Adrenal gland (tissue), 12 donors: Measurements from ENCODE around the gene MCMBP. TPM values are rescaled to one million over a fixed set of nuclear protein-coding genes. Genes with fewer than 3 reads are reported as not detected.
"Not testable (repeated sequence)": the region's sequence is repeated elsewhere in the genome, so short reads cannot be mapped to it uniquely, and the experiment has no call there.

Experiments used
- DNase-seq, 7 donors: peaks; one replicate each; pipeline ENCODE4 v3.0.0-alpha.2; 2019 to 2020
- H3K27ac ChIP-seq, 5 donors: fragments of 200-600 bp; sonication (generic) in 4 of 5; 1 replicate in 3 of 5; 2 replicates in 2 of 5; pipeline versions ENCODE4 v1.5.1 to v1.8.0; 2016 to 2020; ENCODE audit warnings: mild to moderate bottlenecking in 1 of 5
- H3K27me3 ChIP-seq: fragments of 200-600 bp; 2 replicates; pipeline ENCODE4 v1.8.0; 2021
- H3K36me3 ChIP-seq, 2 donors: fragments of 200-600 bp; replicated peaks in 1 of 2; 1 replicate in 1 of 2; 2 replicates in 1 of 2; pipeline versions ENCODE4 v1.5.1 to v1.8.0; 2018 to 2022
- H3K4me1 ChIP-seq, 2 donors: fragments of 200-600 bp; replicated peaks in 1 of 2; 1 replicate in 1 of 2; 2 replicates in 1 of 2; pipeline versions ENCODE4 v1.5.1 to v1.8.0; 2018 to 2021
- H3K4me3 ChIP-seq, 4 donors: fragments of 200-600 bp; sonication (generic) in 3 of 4; one replicate each; pipeline ENCODE4 v1.5.1; 2016 to 2018
- H3K9me3 ChIP-seq, 3 donors: fragments of 200-600 bp; sonication (generic) in 1 of 3; replicated peaks in 1 of 3; 1 replicate in 2 of 3; 2 replicates in 1 of 3; pipeline versions ENCODE4 v1.5.1 to v1.8.0; 2016 to 2021
- CTCF ChIP-seq, 6 experiments: fragments of 450-650 bp in 4 of 6; fragments of 200-600 bp in 2 of 6; sonication (generic) in 1 of 6; IDR thresholded peaks; 1 replicate in 5 of 6; 2 replicates in 1 of 6; pipeline versions ENCODE4 v1.5.1 to v1.8.0; 2016 to 2021; ENCODE audit warnings: antibody characterized with exemption in 6 of 6, mild to moderate bottlenecking in 2 of 6, moderate library complexity in 1 of 6
- POLR2A ChIP-seq, 2 donors: fragments of 450-650 bp; IDR thresholded peaks; one replicate each; pipeline ENCODE4 v1.6.1; 2017; ENCODE audit warnings: antibody characterized with exemption in 2 of 2, mild to moderate bottlenecking in 2 of 2, moderate library complexity in 1 of 2
- WGBS, 4 donors: extraction: QIAGEN DNeasy Blood & Tissue Kit in 2 of 4; methylation state at CpG; one replicate each; pipeline versions ENCODE4 v1.1.5 to v1.1.7; 2013 to 2017; 5-methylcytosine and 5-hydroxymethylcytosine counted together
- intact Hi-C, 2 donors: fragments of 100-400 bp; cut with DNase I; formaldehyde crosslinking; loops; one replicate each; pipeline versions ENCODE4 v1.14.1 to v1.15.0; 2022 to 2023
- polyA plus RNA-seq, 3 donors: library from polyadenylated mRNA; stranded (reverse); fragments of 200-250 nt in 2 of 3; fragments of 350-450 nt in 1 of 3; fragmentation: Illumina TruSeq in 1 of 3; extraction: RNeasy Lipid Tissue Mini Kit (QIAGEN cat#74804) in 1 of 3; gene quantifications; one replicate each; pipeline ENCODE4 v1.2.3, GENCODE V29; 2013 to 2014
- total RNA-seq, 9 donors: library from RNA; depleted of rRNA in 4 of 9; stranded (reverse); fragments of >200 nt in 4 of 9; fragments of 120-200 nt in 1 of 9; fragmentation: NEBNext Ultra II Directional in 1 of 9; extraction: Animal tissue kit (Norgen Biotek cat#: 25700) in 1 of 9; gene quantifications; one replicate each; pipeline versions ENCODE4 v1.1.0 to v1.2.4, GENCODE V29; 2013 to 2023
- donor health status: healthy with polysubstance abuse.
- donor health status: Bipolar disorder and iron deficiency.
- donor health status: DM: yes; HTN: yes; CAD: no.
- donor health status: DM: no; HTN: no; CAD: no.
- donor health status: DM: no; HTN: no; CAD: no.
- donor health status: DM: yes; HTN: yes; CAD: no.

Gene MCMBP
- total and polyA plus RNA-seq, 12 donors: 11.1 to 44.3 (median 34.4) TPM

- intact Hi-C loops: no loop called here
- no peak for DNase-seq
- no peaks in the 10 kb centered on the region for H3K9me3 ChIP-seq
- WGBS, 4 donors: 95 to 99% (median 97%) methylated on average over 2 of the region's 2 CpGs
- H3K27ac ChIP-seq: no peak overlapping the region
- H3K4me3 ChIP-seq: no peak overlapping the region
- TF ChIP-seq CTCF (IDR thresholded peaks at IDR 0.05) (no peak), POLR2A (IDR thresholded peaks at IDR 0.05) (no peak)
- H3K4me1 ChIP-seq: no peaks in the 10 kb centered on the region
- no peaks in the 10 kb centered on the region for H3K36me3 ChIP-seq
- no peaks in the 10 kb centered on the region for H3K27me3 ChIP-seq
These were observed 71.5 kb downstream of the MCMBP start for GRCh38 chr10:119801176-119801575.

GRCh38 chr10:119796039-119796438, 76.6 kb downstream of the MCMBP start:
- Histone ChIP-seq H3K27me3 (no peaks in the 10 kb centered on the region), H3K4me3 (no peak overlapping the region), H3K4me1 (no peaks in the 10 kb centered on the region), H3K27ac (no peak overlapping the region), H3K36me3 (no peaks in the 10 kb centered on the region), H3K9me3 (no peaks in the 10 kb centered on the region)
- intact Hi-C loops: no loop called here
- WGBS, 4 donors: 94 to 98% (median 96%) methylated on average over 4 to 6 of the region's 6 CpGs
- DNase-seq: no peak
- no peak for TF ChIP-seq CTCF (IDR thresholded peaks at IDR 0.05)
- TF ChIP-seq POLR2A (IDR thresholded peaks at IDR 0.05): no peak

GRCh38 chr10:119795101-119795500, 77.5 kb downstream of the MCMBP start:
- WGBS, 4 donors: 94 to 98% (median 97%) methylated on average over 5 to 29 of the region's 32 CpGs
- H3K36me3 ChIP-seq, H3K4me1 ChIP-seq, H3K9me3 ChIP-seq, H3K4me3 ChIP-seq, DNase-seq, H3K27ac ChIP-seq, intact Hi-C loops, H3K27me3 ChIP-seq: not testable (repeated sequence)

GRCh38 chr10:119786117-119786769, 86.4 kb downstream of the MCMBP start:
- TF ChIP-seq POLR2A (IDR thresholded peaks at IDR 0.05) (no peak), CTCF (IDR thresholded peaks at IDR 0.05) (no peak)
- 71 to 79% (median 77%) methylated on average over 5 of the region's 5 CpGs for WGBS, 4 donors
- DNase-seq: peak in 1 of 7 donors; percentile 16
- Histone ChIP-seq H3K36me3 (no peaks in the 10 kb centered on the region), H3K9me3 (no peaks in the 10 kb centered on the region), H3K27ac (no peak overlapping the region), H3K4me3 (no peak overlapping the region), H3K4me1 (no peaks in the 10 kb centered on the region), H3K27me3 (no peaks in the 10 kb centered on the region)
- intact Hi-C loops: no loop called here
